LoVo (cell line): Measurements from ENCODE around the gene FMN1.

Experiments
- DNase-seq: peaks from one replicate; pipeline ENCODE4 v3.0.0-alpha.2; 2016; ENCODE audit warnings: low spot score

Gene FMN1

DNA sequence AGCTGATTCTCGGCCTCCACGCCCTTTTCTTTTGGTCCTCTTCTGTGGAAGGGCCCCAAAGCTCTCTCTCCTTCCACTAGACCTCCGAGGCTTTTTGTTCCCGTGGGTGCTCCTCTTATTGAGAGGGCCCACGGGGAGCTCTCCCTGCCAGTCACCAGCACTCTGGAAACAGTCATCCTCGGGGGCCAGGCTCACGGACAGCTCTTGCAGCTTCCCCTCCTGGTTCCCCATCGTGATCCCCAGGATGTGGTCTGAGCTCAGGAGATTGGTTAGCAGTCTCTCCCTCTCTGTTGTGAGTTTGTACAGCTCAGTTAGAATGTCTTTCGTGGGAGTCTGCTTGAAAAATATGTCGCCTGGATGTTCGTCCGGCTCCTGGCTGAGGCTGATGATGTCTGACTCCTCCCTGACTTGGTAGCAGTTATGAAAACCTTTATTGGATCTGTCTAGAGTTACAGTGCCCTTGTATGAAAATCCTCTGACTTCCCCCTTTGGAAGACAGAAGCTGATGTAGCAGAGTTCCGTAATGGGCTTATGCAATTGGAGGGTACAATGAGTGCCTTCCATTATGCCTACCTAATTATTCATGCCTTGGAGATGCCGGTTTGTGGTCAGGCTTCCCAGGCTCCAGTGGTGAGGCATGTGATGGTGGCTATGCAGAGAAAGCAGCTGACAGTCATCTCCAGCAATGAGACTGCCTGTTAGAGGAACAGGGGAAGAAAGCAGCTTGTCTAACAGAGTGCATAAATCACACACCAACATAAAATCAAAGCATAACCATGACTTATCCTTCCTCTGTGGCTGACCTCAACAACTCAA lies 40.0 kb downstream of the FMN1 start:
- DNase-seq, result no peak

DNA sequence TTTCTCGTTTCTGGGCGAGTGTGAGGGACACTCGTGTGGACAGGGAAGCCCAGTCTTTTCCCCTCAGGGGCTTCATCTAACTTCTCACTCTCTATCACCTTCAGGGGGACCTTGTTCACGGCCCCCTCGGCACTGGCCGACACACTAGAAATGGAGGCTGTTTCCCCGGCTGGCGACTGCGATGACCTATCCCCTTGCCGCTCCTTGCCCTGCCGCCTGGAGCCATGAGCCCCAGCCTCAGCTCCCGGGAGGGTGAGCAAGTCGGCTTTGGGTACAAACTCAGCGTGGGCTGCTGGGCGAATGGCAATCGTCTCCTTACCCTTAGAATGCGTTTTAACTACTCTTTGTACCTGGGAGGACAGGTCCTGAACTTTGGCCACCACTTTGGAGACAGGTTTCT lies 41.0 kb downstream of the FMN1 start:
- DNase-seq, result no peak

DNA sequence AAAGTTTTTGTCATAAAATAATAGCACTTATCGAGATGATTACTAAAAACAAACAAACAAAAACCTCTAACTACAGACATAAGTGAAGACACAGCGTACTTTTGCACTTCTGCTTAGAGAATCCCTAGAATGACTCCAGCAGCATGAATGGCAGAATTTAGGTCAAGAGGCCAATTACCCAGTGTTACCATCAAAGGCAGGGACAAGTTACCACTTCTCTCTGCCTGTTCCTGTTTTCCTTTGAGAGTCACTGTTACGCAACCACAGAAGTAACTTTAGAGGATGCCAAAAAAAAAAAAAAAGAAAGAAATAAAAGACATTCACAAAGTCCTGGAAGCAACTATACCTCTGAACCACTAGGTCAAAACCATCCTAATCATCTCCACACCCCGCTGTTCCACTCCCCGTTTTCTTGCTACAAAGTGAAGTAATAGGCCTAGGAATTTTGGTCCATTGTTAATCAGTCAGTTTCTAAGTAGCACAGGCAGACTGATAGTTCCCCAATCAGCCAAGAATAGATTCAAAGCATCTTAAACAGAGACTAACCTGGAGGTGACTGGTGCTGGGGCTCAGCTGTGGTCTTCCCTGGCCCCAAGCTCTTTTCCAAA lies 41.9 kb downstream of the FMN1 start:
- no peak for DNase-seq

DNA sequence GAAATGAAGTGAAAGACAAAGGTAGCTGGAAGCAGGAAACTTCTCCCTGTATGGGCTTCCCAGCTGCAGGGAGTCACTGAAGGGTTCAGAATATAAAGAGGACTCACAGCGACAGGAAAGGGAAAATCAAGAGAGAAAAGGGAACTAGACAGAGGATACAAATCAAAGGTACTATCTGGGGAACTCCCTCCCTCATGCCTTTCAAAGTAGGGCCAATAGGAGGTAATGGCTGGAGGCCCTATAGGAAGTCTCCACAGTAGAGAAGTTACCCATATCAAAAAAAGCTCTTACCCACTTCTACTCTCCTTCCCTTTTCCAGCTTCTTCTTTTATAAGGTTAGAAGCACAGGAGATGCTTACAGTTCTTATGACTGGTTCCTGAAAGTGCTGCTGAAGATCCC lies 43.5 kb downstream of the FMN1 start:
- DNase-seq, result peak; percentile 3

DNA sequence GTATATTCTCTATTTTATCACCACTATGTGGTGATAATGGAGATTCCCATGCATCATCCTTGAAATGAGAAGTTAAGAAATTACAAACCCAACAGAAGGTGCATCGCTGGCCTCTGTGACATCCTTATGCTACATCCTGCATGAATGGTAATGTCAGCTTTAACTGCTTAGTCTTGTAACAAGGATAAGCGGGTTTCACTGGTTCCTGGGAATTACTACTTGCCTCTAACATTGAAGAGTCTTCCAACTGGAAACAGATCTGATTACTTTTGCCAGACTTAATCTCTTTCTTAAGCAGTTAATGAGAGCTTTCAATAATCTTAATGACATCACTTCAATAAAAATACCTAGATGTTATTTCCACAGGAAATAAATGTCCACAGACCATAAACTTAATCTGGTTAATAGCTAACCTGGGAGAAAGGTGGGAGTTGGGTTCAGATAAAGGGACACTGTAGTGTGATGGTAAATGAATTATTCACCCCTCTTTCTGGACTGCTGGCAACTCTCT lies 44.0 kb downstream of the FMN1 start:
- peak; percentile 56 for DNase-seq

DNA sequence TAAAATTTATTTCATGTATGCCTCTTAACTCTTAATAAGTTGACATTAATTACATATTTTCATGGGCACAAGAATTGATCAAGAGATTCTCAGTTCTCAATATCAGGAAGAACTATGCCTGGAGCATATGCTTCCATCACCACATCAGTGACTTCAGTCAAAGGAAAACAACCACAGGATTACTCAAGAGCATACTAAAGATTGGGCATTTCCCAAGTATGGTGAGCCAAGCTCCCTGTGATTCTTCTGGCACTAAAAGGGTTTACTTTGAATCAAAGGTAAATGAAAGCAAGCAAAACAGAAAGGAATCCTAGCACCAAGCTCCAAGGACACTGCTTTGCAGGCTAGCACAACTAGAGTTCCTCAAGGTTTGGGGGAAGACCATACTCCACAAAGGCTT lies 44.6 kb downstream of the FMN1 start:
- peak; percentile 61 for DNase-seq

DNA sequence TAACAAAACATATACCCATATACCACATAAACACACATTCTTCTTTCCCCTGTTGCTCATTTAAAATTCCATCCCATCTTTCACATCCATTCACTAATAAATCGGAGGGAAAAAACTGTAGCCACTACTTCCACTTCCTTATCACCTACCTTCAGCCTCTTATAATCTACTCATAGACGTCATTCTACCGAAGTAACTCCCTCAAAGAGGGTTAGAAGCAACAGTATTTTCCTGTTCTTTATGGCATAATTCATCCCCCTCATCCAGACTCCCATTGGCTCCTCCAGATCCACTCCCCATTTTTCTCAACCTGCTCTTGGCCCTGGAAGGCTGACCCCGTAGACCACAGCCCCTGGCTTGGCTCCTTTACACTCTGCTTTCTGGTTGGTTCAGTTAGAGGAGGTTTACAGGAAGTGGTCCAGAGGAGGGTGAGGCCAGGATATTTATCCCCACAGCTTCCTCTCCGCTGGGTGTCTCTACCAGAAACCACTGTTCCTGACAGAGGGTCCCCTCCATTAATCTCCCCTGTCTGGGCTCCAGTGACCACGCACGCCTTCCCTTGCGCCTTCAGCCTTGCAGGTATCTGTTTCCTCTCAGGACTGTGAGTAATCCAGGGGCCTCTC lies 46.3 kb downstream of the FMN1 start:
- DNase-seq, result no peak

DNA sequence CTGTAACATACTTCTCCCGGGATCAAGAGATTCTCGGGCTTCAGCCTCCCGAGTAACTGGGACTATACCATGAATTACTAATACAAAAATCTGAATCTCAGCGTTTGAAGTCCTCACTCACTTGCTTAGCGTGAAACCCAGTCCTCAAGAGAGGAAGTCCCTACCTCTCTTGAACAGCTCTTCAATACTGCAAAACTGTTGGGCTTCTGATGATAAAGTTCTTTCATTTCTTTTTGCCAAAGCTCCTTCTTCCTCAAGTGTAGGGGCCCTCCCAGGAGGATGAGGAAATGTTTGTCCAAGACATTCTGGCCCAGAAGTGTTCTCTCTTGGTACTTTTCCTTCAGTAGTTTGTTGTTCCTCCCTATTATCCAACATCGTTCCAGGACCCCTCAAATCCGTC lies 48.5 kb downstream of the FMN1 start:
- no peak for DNase-seq

DNA sequence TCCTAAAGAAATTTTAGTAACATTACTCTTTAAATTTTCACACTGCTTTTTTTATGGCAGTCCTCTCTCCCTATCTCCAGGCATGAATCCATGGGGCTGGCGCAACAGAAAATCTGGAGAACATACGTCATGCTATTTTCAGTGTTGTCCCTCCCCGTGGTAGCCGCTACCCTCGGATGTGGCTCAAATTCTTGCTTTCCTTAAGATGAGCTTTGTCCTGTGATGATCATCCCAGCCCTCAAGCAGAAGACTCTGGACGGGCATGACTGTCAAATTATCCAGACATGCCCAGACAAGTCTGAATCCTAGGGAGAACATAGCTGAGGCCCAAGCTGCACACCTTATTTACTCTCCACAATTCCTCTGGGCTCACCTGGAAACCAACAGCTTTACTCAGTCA lies 49.1 kb downstream of the FMN1 start:
- DNase-seq, result peak; percentile 74

DNA sequence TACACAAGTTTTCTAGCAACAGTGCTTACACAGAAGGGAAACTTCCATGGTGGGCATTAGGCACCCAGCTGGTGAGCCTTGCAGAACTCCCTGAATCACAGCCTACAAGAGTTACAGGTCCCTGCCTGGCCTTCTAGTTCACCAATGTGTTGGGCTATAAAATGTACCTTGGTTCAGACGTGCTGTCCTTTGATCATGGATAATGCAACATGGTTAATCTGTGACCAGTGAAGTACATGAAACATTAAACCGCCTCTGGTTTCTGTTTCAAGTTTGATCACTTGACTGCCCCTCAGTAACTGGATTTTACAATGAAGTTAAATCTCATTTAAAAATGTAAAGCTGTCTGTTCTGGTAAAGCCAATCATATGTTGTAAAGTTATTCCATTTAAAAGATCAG lies 51.8 kb downstream of the FMN1 start:
- no peak for DNase-seq

DNA sequence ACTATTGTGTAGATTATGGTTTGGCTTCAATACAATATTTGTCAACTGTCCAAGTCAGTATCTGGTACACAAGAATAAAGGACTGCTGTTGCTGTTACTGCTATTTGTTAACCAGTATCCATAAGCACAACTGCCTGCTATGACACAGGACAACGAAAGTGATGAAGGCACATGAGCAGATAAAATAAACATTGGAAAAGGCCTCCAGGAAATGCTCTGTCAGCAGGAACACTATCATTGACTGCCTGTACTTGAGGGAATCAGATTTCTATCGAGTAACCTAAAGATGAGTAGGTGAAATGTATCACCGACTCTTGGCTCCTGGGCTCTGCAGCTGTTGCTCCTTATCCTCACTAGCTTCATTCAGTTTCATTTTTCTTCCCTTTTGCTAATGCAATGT lies 56.5 kb downstream of the FMN1 start:
- no peak for DNase-seq

DNA sequence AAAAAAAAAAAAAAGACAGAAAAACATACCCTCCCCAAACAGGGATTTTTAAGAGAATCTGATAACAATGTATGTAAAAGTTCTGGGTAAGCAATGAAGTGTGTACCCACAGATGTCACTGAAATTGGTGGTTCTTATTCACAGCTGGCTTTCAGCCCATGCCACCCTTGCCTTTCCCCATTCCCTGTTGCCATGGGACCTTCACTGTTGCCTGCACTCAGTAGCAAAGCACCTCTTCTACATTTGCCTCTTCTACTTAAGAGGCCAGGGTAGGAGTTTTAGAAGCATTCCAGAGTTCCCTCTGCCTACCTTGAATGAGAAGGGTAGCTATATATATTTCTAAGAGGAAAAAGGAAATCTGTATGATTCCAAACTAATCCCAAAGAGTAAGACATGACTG lies 57.4 kb downstream of the FMN1 start:
- no peak for DNase-seq

DNA sequence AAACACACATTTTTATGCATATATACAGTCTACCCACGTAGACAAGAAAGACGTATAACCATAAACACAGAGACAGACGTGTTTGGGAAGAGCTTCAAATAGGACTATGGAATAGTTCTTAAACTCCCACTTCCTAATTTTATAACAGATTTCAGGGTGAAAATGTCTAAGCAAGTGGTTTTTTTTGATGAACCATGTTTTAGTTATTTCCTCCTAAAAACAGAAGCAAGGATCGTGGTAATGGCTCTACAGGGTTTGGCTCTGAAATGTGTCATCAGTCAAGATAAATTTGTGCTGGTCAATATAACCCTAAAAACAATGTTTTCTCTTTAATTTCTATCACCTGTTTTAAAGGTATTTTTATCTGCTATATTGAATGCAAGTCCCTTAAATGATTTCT lies 58.2 kb downstream of the FMN1 start:
- no peak for DNase-seq

DNA sequence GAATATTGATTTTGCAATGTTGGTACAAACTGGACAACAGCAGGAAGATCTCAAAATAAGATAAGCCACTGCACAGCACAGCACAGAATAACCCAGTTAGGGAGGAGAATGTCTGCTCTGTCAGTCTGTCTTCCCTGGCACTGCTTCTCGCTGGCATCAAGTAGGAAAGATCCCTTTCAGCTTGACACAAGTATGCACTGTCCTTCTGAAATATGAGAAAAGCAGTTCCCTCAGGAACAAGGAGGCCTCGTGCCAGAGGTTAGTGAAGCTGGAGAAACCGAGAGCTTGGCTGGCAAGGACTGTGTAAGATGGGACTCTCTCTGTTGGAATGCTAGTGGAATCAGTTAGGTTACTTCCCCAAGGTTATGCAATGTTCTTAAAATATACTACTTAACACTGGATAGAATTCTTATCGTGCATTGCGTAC lies 59.1 kb downstream of the FMN1 start:
- DNase-seq, result no peak

DNA sequence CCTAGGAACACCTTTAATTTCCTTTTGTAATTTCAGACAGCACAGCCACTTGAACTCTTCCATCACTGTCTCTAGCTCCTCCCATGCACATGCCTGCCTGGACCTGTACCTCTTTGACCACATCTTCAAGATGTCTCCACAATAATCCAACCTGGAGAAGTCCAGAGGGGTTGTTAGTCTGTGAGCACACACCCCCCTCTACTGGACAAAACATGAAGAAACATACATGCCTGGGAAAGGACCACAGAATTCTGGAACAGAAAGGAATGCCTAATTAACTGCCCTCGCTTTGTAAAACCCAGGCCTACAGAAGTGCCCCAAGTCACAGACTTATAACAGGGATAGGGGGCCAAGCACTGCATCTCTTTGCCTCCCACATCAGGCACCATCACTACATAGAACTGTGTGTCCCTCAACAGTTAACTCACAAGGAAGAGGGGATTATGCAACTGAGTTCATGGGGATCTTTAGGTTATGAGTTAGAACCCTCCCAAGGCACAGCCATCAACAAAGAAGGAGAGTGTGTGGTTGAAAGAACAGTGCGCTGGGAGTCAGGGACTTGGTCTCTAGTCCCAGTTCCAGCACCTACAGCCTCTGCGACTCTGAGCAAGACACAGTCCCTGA lies 61.7 kb downstream of the FMN1 start:
- peak; percentile 68 for DNase-seq

DNA sequence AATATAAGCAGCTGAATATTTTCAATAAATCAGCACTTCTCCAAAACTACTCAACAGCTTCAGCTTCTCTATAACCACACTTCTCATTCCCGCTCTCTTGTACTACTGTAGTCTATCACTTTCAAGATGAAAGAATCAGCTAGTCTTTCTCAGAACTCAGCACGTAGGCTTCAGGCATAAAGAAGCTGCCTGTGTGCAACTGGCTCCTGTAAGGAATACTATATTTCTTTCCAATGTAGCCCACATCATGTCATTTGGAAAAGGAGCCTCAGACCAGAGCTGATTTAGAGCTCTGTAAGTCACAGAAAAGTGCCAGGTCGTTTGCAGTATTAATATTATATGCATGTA lies 62.3 kb downstream of the FMN1 start:
- DNase-seq, result no peak

DNA sequence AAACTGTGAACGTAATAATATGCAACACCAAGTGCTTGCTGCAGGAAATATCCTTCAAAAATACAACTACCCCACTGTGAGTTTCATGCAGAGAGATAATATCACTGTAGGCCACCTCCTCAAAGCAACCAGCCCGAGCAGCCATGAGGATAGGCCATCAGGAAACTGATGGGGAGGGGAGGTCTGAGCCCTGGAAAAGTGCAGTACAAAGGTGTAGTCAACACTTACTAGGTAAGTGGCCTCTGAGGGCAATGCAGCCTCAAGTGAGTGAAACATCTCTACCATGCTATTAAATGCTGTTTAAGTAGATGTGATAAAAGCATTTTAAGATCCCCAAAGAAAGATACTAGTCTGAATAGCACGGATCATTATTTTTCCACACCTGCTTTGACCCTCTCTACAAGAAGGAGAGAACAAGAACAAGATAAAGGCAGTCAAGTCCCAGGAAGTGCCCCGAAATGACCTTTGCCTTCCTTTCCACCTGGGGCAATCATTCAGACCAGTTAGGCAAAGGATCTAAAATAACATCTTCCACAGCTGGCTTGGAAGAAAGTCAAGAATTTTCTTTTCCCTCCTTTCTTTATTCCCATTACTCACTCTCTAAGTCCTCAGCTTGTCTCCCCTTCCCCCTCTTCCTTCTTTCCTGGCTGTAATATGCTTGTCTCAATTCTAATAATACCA lies 62.8 kb downstream of the FMN1 start:
- no peak for DNase-seq

DNA sequence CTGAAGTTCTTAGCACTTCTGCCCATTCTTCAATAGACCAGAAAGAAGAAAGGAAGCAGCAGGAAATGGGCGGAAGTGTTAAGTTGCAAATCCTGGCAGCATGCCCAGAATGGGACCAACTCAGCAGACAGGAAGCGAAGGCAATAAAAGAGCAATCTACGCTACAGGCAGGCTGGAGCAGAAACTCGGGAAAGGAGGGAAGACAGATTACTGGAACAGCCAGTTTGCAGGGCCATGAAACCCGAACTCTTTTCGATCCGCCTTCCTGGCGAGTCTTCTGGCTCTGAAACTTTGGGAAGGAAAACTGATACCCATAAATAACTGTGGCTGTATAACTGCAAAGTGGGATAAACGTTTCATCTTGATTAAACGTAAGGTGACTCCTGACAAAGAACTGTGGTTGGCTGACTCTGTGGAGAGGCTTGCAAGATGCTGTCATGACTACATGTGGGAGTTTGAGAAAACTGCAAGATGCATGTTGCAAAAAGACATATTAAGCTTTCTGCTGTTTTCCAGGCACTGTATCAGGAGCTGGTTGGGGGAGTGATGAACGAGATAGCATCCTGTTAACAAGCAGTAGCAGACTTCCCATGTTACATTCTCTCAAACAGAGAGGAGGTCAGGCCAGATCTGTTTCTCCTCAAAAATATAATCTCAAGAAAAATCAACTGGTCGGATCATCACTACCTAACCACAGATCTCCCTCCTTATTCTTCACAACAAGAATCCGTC lies 67.8 kb downstream of the FMN1 start:
- peak; percentile 94 for DNase-seq

DNA sequence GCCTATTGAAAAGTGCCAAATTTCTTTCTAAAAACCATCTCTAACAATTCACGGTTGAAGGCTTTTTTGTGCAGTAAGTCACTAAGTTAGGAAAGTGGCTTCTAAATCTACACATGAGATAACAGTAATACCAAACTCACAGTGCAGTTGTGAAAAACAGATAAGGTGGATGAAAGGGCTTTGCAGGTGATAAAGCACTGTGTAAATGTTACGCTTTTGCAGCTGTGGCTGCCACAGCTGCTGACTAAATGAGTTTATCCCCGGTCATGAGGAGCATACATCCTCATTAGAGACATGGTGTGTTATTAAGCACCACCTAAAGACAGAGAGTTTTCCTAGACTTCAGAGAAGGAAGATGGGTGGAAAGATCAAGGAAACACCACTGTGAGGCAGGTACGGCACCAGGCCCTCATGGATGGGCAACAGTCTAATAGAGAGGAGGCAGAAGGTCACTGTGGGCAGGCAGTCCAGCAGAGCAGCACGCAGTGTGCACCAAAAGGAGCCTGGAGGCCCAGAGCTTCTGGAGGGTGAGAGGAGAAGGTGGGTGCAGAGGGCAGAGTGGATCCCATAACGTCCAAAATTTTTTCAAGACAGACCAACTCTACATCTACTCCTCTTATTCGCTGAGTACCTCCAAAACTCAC lies 68.5 kb downstream of the FMN1 start:
- no peak for DNase-seq

DNA sequence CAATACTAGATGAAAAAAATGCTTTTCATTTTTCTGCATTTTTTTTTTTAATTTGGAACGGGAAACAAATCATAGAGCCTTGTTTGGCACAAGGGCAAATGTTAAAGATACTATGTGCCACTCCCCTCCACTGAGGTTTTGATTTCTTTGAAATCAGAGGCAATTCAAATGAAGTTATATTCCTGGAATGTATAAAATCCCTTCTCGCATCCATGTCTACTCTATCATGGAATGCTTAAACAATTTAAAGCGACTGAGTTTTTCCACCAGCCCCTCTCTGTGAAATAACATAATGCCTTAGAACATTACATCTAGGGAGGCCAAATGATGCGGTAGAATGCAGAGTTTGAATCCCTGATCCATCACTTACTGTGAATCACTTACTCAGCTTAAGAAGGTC lies 69.7 kb downstream of the FMN1 start:
- DNase-seq, result no peak

DNA sequence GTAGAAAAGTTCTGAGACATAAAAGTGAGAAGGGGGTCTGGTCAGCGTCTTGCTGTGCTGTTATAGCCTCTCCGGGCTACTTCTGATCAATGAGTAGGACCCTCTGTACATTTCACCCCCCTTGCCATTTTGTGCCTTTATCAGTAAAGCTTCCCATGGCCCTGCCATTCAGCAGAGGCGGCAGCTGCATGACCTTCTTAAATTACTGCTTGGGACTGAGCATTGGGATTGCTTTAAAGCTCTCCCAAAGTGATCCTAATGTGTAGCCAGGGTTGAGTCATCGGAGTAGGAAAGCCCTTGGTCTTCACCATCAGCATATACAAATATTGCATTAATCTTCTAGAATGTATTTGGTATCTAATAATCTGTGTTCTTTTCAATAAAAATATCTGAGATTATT lies 70.2 kb downstream of the FMN1 start:
- DNase-seq, result no peak
